Measurements from ENCODE around the gene PLCB4.

The PLCB4 gene

DNA sequence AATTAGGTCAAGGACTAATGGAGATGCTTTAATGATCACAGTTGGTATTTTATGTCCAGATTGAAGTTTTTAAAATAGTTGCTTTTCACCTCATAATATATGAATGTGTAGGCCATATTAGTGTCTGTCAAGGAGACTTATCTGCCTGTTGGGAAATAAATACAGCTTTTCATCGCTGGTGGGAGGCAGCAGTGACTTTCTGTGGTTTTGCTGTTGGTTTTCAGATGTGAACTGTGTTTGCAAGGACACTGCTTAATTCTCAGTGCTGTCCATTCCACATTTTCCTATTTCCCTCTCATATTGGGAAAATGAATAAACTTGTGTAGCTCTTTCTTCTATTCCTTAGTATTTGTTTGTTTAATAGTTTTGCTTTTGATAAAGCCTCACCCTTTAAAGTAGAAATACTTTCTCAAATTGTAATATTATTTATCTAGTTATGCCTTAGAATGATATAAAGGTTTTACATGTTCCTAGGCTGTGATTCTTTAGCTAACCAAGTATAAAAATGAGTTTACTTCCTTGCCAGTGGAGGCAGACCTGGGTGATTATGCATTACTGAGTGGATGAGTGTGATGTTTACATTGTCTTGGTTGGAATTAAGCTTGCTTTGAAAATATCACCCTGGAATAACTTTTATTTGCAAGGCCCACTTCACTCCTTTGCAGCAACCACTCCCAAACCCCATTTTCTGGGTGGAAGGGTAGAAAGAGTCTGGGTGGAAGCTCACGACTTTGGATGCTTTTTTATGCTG is 3.3 kb downstream of the PLCB4 start:
- in situ Hi-C loops (cut with MboI; ENCODE audit: low sequenced_read_pairs) = no loop called here
- Histone ChIP-seq H3K27me3 (ENCODE audit: low read depth) (no peaks in the 10 kb centered on the region), H3K4me1 (peaks cover 21% of the 10 kb centered on the region), H3K4me3 (no peak overlapping the region), H3K36me3 (replicated peaks) (no peaks in the 10 kb centered on the region), H3K9me3 (no peaks in the 10 kb centered on the region)
- DNase-seq (ENCODE audit: low spot score in 2 of 2) = no peak

DNA sequence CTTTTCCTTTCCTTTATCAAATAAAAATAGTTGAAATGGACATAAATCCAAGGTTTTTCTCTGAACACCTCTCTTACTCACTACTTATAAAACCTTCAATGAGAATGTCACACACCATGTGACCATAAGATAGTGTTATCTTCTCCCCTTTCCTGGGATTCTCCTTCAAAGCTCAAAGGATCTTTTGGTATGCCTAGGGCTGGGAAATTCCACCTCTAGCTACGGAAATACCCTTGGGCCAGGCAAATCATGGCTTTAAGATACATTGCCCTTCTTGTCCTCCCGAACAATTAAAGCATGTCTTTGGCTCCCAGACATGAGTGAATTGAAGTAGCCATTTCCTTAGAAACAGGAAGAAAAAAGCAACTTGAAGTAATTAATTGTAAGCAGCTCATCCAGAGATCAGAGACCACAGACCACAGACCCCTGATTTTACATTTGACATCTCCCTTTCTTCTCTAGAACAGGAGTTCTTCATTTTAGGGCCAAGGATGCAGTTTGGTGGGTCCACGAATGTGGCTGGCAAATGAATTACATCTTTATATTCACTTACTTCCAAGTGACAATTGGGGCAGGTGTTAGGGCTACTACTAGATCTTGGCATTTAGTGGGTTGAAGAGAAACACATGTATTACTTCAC is 4.1 kb downstream of the PLCB4 start:
- in situ Hi-C loops (cut with MboI; ENCODE audit: low sequenced_read_pairs) = no loop called here
- Histone ChIP-seq H3K4me1 (peaks cover 19% of the 10 kb centered on the region), H3K4me3 (no peak overlapping the region), H3K36me3 (replicated peaks) (no peaks in the 10 kb centered on the region), H3K9me3 (no peaks in the 10 kb centered on the region), H3K27me3 (ENCODE audit: low read depth) (no peaks in the 10 kb centered on the region)
- DNase-seq (ENCODE audit: low spot score in 2 of 2) = no peak

DNA sequence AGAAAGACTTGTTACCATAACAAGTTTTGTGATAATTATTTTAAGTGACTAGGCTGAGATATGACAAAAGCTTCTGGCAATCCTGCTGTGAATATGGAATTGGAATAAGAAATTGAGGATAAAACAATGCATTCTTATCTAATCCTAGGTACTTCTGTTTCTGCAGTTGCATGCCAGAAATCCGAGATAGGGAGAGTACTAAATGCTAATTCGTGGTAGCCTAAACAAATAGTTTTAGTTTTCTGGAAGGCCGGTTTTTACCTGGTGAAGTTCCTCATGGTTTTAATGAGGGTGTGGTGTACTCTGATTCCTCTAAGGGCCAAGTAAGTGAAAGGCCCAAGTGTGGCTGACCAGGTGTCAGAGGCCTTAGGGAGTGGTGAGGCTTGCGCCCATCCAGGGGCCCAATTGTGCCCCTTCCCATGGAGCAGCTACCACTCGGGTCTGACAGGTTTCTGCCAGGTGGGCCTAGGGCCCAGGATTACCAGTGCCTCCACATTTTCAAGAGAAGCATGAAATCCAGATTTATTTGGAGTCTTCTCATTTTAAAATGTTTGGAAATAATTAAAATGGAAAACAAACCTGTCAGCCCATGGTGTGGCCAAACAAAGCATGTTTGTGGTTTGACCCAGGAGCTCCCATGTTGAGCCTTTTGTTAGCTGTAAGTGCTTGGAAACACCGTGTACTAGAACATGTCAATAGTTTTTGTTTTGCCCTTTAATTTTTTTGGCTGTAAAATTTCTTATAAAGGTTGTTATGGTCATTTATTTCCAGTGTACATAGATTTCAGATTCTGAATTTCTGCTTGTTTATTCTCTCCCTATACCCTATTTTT is 6.6 kb downstream of the PLCB4 start:
- Histone ChIP-seq H3K36me3 (replicated peaks) (no peaks in the 10 kb centered on the region), H3K9me3 (no peaks in the 10 kb centered on the region), H3K4me1 (peaks cover 10% of the 10 kb centered on the region), H3K4me3 (no peak overlapping the region), H3K27me3 (ENCODE audit: low read depth) (no peaks in the 10 kb centered on the region)
- no peak for DNase-seq (ENCODE audit: low spot score in 2 of 2)
- in situ Hi-C loops (cut with MboI; ENCODE audit: low sequenced_read_pairs) = no loop called here

GRCh38 chr20:9076440-9076839 is 7.6 kb downstream of the PLCB4 start:
- Histone ChIP-seq H3K4me3 (no peak overlapping the region), H3K27me3 (ENCODE audit: low read depth) (no peaks in the 10 kb centered on the region), H3K4me1 (peaks cover under 1% of the 10 kb centered on the region), H3K9me3 (no peaks in the 10 kb centered on the region), H3K36me3 (replicated peaks) (no peaks in the 10 kb centered on the region)
- in situ Hi-C loops (cut with MboI; ENCODE audit: low sequenced_read_pairs) = no loop called here
- no peak for DNase-seq (ENCODE audit: low spot score in 2 of 2)

DNA sequence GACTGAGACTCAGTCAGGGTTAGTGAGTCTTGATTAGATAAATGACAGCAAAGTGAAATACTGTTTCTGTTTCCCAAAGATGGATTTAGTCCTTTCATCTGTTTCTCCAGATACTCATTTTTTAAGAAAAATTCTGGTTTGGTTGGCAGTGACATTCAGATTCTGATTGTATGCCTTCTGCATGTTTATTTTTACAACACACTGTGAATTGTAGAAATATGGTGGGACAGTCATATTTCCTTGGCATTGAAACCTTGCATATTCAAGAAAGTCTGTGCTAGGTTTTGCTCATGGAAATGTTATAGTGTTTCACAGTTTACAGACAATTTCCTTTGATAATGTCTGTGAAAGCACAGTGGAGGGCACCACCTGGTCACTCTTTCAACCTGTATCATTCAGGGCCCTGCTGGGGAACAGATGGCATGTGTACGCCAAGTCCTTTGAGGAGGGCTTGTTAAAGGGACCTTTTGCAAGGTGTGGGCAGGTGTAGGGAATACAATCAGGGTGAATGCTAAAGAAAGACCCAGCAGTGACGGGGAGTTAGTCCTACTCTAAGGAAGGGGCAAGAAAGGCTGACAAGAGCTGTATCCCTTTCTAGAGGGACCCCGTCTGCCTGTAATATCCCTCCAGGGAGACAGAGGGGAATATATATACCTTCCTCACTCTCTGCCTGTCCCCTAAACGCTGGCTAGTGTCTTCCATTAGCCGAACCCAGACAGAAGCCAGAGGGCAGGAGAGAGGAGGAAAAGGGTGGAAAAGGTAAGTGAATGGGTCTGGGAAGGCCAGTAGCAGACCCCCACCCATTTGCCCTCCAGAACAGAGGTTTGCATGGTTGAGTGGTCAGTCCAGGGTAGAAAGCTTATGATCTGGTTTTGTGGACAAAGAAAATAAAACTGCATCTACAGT is 10.2 kb downstream of the PLCB4 start:
- Histone ChIP-seq H3K4me3 (no peak overlapping the region), H3K36me3 (replicated peaks) (no peaks in the 10 kb centered on the region), H3K4me1 (no peaks in the 10 kb centered on the region), H3K27me3 (ENCODE audit: low read depth) (no peaks in the 10 kb centered on the region), H3K9me3 (no peaks in the 10 kb centered on the region)
- in situ Hi-C loops (cut with MboI; ENCODE audit: low sequenced_read_pairs) = no loop called here
- no peak for DNase-seq (ENCODE audit: low spot score in 2 of 2)

- no peak for DNase-seq (ENCODE audit: low spot score in 2 of 2)
- in situ Hi-C loops (cut with MboI; ENCODE audit: low sequenced_read_pairs) = no loop called here
Measured at GRCh38 chr20:9081423-9081966, 12.6 kb downstream of the PLCB4 start.

DNA sequence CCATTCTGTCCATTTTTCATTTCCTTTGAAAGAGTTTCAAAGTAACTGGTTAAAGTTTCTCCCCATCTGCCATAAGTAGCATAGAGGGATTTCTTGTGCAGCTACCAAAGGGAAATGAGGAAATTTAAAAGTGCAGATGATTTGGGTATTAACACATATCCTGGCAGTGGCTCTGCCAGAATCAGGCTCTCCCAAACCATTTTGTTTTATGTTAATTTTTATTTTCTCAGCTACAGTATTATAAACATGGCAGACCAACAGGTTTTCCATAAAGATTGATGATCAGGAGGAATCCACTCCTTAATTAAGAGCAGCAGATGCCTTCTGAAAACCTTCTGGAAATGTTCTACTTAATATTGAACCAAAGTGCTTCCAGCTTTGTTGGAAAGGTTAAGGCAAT is 13.9 kb downstream of the PLCB4 start:
- Histone ChIP-seq H3K36me3 (replicated peaks) (no peaks in the 10 kb centered on the region), H3K4me1 (no peaks in the 10 kb centered on the region), H3K4me3 (no peak overlapping the region), H3K27me3 (ENCODE audit: low read depth) (no peaks in the 10 kb centered on the region), H3K9me3 (no peaks in the 10 kb centered on the region)
- in situ Hi-C loops (cut with MboI; ENCODE audit: low sequenced_read_pairs) = no loop called here
- no peak for DNase-seq (ENCODE audit: low spot score in 2 of 2)

More at GRCh38 chr20:9081423-9081966, 12.6 kb downstream of the PLCB4 start:
- no peaks in the 10 kb centered on the region for H3K36me3 ChIP-seq (replicated peaks)
- H3K4me3 ChIP-seq = no peak overlapping the region
- H3K9me3 ChIP-seq = no peaks in the 10 kb centered on the region
- H3K4me1 ChIP-seq = no peaks in the 10 kb centered on the region
- no peaks in the 10 kb centered on the region for H3K27me3 ChIP-seq (ENCODE audit: low read depth)

GRCh38 chr20:9087531-9088217 is 18.8 kb downstream of the PLCB4 start:
- no peaks in the 10 kb centered on the region for H3K9me3 ChIP-seq
- H3K27me3 ChIP-seq (ENCODE audit: low read depth) = no peaks in the 10 kb centered on the region
- H3K36me3 ChIP-seq (replicated peaks) = no peaks in the 10 kb centered on the region
- in situ Hi-C loops (cut with MboI; ENCODE audit: low sequenced_read_pairs) = no loop called here
- no peak for DNase-seq (ENCODE audit: low spot score in 2 of 2)
- no peak overlapping the region for H3K4me3 ChIP-seq
- no peaks in the 10 kb centered on the region for H3K4me1 ChIP-seq

GRCh38 chr20:9088556-9088955 is 19.7 kb downstream of the PLCB4 start:
- no peak for DNase-seq (ENCODE audit: low spot score in 2 of 2)
- H3K4me1 ChIP-seq = no peaks in the 10 kb centered on the region
- in situ Hi-C loops (cut with MboI; ENCODE audit: low sequenced_read_pairs) = no loop called here

GRCh38 chr20:9092113-9092512 is 23.2 kb downstream of the PLCB4 start:
- in situ Hi-C loops (cut with MboI; ENCODE audit: low sequenced_read_pairs) = no loop called here

More at GRCh38 chr20:9088556-9088955, 19.7 kb downstream of the PLCB4 start:
- H3K27me3 ChIP-seq (ENCODE audit: low read depth) = no peaks in the 10 kb centered on the region
- H3K36me3 ChIP-seq (replicated peaks) = no peaks in the 10 kb centered on the region
- no peaks in the 10 kb centered on the region for H3K9me3 ChIP-seq
- no peak overlapping the region for H3K4me3 ChIP-seq

DNA sequence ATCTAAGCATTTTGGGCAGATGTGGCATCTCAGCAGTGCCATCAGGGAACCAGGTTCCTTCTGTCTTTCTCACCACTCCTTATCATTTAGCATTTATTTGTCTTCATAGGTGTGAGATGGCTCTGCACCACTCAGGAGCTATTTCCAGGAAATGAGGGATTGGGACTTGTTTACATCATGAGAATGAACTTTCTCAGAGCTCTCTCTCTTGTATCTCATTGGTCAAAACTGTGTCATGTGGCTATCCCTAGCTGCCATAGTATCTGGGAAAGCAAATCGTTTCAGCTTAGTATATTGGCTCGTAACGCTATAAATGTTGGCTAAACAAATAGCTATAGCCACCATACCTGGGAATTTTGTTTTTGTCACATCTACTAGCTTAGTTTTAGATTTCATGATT is 23.8 kb downstream of the PLCB4 start:
- no peaks in the 10 kb centered on the region for H3K36me3 ChIP-seq (replicated peaks)
- no peaks in the 10 kb centered on the region for H3K27me3 ChIP-seq (ENCODE audit: low read depth)
- in situ Hi-C loops (cut with MboI; ENCODE audit: low sequenced_read_pairs) = no loop called here
- no peak overlapping the region for H3K4me3 ChIP-seq
- H3K4me1 ChIP-seq = no peaks in the 10 kb centered on the region
- no peaks in the 10 kb centered on the region for H3K9me3 ChIP-seq
- DNase-seq (ENCODE audit: low spot score in 2 of 2) = no peak

More at GRCh38 chr20:9092113-9092512, 23.2 kb downstream of the PLCB4 start:
- Histone ChIP-seq H3K9me3 (no peaks in the 10 kb centered on the region), H3K36me3 (replicated peaks) (no peaks in the 10 kb centered on the region), H3K4me1 (no peaks in the 10 kb centered on the region), H3K27me3 (ENCODE audit: low read depth) (no peaks in the 10 kb centered on the region), H3K4me3 (no peak overlapping the region)
- no peak for DNase-seq (ENCODE audit: low spot score in 2 of 2)

- in situ Hi-C loops (cut with MboI; ENCODE audit: low sequenced_read_pairs) = no loop called here
- DNase-seq (ENCODE audit: low spot score in 2 of 2) = no peak
- Histone ChIP-seq H3K9me3 (no peaks in the 10 kb centered on the region), H3K36me3 (replicated peaks) (no peaks in the 10 kb centered on the region), H3K4me1 (no peaks in the 10 kb centered on the region), H3K27me3 (ENCODE audit: low read depth) (no peaks in the 10 kb centered on the region), H3K4me3 (no peak overlapping the region)
Measured at GRCh38 chr20:9093218-9093957, 24.5 kb downstream of the PLCB4 start.
